WTC11 (cell line): ENCODE measurements around the gene ARHGAP8. TPM values are rescaled to one million over a fixed set of nuclear protein-coding genes. Genes with fewer than 3 reads are reported as not detected.

Experiments
- ATAC-seq: fragments of 200-7000 bp; cut with Tn5 transposase; 2 replicates; pipeline ENCODE4 v1.10.0; 2021; ENCODE audit warnings: mild to moderate bottlenecking, moderate library complexity
- CTCF ChIA-PET: fragments of 300-600 bp; sonication (Branson Sonifier 250); formaldehyde crosslinking; loops from one replicate; lab custom pipeline; 2021; ENCODE audit warnings: antibody characterized with exemption; lab: Charles Lee
- POLR2A ChIA-PET: fragments of 350-600 bp; sonication (Branson Sonifier 250); formaldehyde crosslinking; loops from one replicate; lab custom pipeline; 2021; ENCODE audit warnings: antibody characterized with exemption; lab: Charles Lee
- DNase-seq: peaks from one replicate; pipeline ENCODE4 v3.0.0; 2021; ENCODE audit warnings: low spot score
- H3K27ac Mint-ChIP-seq: 2 replicates; pipeline ENCODE4 v1.8.0; 2021; ENCODE audit warnings: mixed read lengths
- H3K27me3 Mint-ChIP-seq: 2 replicates; pipeline ENCODE4 v1.8.0; 2021; ENCODE audit warnings: low read depth, mild to moderate bottlenecking, moderate library complexity, mixed read lengths
- H3K36me3 Mint-ChIP-seq: 2 replicates; pipeline ENCODE4 v1.8.0; 2021; ENCODE audit warnings: mixed read lengths
- H3K4me1 Mint-ChIP-seq: 2 replicates; pipeline ENCODE4 v1.8.0; 2022; ENCODE audit warnings: mixed read lengths
- H3K4me3 Mint-ChIP-seq: 2 replicates; pipeline ENCODE4 v1.8.0; 2021; ENCODE audit warnings: mild to moderate bottlenecking, moderate library complexity, mixed read lengths
- H3K9me3 Mint-ChIP-seq: 2 replicates; pipeline ENCODE4 v1.8.0; 2021; ENCODE audit warnings: mixed read lengths
- ATF1 ChIP-seq: sonication (generic); formaldehyde crosslinking; IDR thresholded peaks from 2 replicates; pipeline ENCODE4 v1.8.1; 2023; ENCODE audit warnings: mild to moderate bottlenecking, moderate library complexity, missing genetic modification reagents
- CDX4 ChIP-seq: fragments of 250-450 bp; sonication (Bioruptor Pico); IDR thresholded peaks from 2 replicates; pipeline ENCODE4 v1.9.0; 2021; ENCODE audit warnings: moderate library complexity, mild to moderate bottlenecking, inconsistent platforms, borderline replicate concordance
- CREM ChIP-seq: sonication (generic); formaldehyde crosslinking; IDR thresholded peaks from 2 replicates; pipeline ENCODE4 v1.8.1; 2022; ENCODE audit warnings: mild to moderate bottlenecking, missing genetic modification reagents, moderate library complexity
- ERG ChIP-seq: fragments of 250-450 bp; sonication (Bioruptor Pico); IDR thresholded peaks from 2 replicates; pipeline ENCODE4 v1.8.0; 2021; ENCODE audit warnings: mild to moderate bottlenecking
- JUN ChIP-seq: sonication (generic); formaldehyde crosslinking; IDR thresholded peaks from 2 replicates; pipeline ENCODE4 v1.8.0; 2023; ENCODE audit warnings: mild to moderate bottlenecking, missing genetic modification reagents
- KAT7 ChIP-seq: sonication (generic); formaldehyde crosslinking; IDR thresholded peaks from 2 replicates; pipeline ENCODE4 v1.8.1; 2023; ENCODE audit warnings: missing genetic modification reagents, mild to moderate bottlenecking, borderline replicate concordance
- PREB ChIP-seq: sonication (generic); formaldehyde crosslinking; IDR thresholded peaks from 2 replicates; pipeline ENCODE4 v1.8.1; 2022; ENCODE audit warnings: mild to moderate bottlenecking, missing genetic modification reagents, moderate library complexity, borderline replicate concordance
- RELA ChIP-seq: sonication (generic); formaldehyde crosslinking; IDR thresholded peaks from 2 replicates; pipeline ENCODE4 v1.8.1; 2022; ENCODE audit warnings: missing genetic modification reagents, mild to moderate bottlenecking, borderline replicate concordance
- SOX15 ChIP-seq: fragments of 250-450 bp; sonication (Bioruptor Pico); IDR thresholded peaks from 2 replicates; pipeline ENCODE4 v1.9.0; 2021; ENCODE audit warnings: mild to moderate bottlenecking
- TEAD4 ChIP-seq: sonication (generic); formaldehyde crosslinking; IDR thresholded peaks from 2 replicates; pipeline ENCODE4 v1.8.0; 2022; ENCODE audit warnings: mild to moderate bottlenecking, missing genetic modification reagents
- TP53 ChIP-seq: sonication (generic); formaldehyde crosslinking; IDR thresholded peaks from 2 replicates; pipeline ENCODE4 v1.8.1; 2023; ENCODE audit warnings: mild to moderate bottlenecking, missing genetic modification reagents
- ZNF232 ChIP-seq: sonication (generic); formaldehyde crosslinking; IDR thresholded peaks from 2 replicates; pipeline ENCODE4 v1.8.0; 2022; ENCODE audit warnings: mild to moderate bottlenecking, missing genetic modification reagents
- ZNF281 ChIP-seq: sonication (generic); formaldehyde crosslinking; IDR thresholded peaks from 2 replicates; pipeline ENCODE4 v1.8.0; 2023; ENCODE audit warnings: mild to moderate bottlenecking, missing genetic modification reagents
- ZNF512 ChIP-seq: sonication (generic); formaldehyde crosslinking; IDR thresholded peaks from 2 replicates; pipeline ENCODE4 v1.8.1; 2022; ENCODE audit warnings: missing genetic modification reagents, borderline replicate concordance
- total RNA-seq: library from RNA; stranded (reverse); gene quantifications from 3 replicates; pipeline ENCODE4 v1.2.3, GENCODE V29; 2021

The ARHGAP8 gene
- total RNA-seq, 1 experiment from 2014 or later = 61.4 TPM

- no peak for DNase-seq
- no peak overlapping the region for H3K4me3 Mint-ChIP-seq
- H3K36me3 Mint-ChIP-seq = peaks cover 88% of the 10 kb centered on the region
- peaks cover 33% of the 10 kb centered on the region for H3K9me3 Mint-ChIP-seq
- no peaks in the 10 kb centered on the region for H3K4me1 Mint-ChIP-seq
- CTCF ChIA-PET = no interaction called here
- POLR2A ChIA-PET = interaction anchor here (0.5 kb wide), 1 partner anchor 91 kb away, joined by 9 read pairs; no protein-coding TSS in a partner anchor
- TF ChIP-seq RELA (CRISPR knock-in tag) = no peak
- TF ChIP-seq SOX15 (CRISPR knock-in tag) = no peak
- TF ChIP-seq JUN = no peak
- H3K27me3 Mint-ChIP-seq = no peaks in the 10 kb centered on the region; the same call in 1 of the 2 replicates
- ATAC-seq = no peak
- H3K27ac Mint-ChIP-seq = no peak overlapping the region
Observed at GRCh38 chr22:44907765-44908737, 155.7 kb downstream of the ARHGAP8 start.

- ChIA-PET CTCF (interaction anchor here (0.6 to 1.2 kb wide), 2 partner anchors 89 to 161 kb away, joined by 3 to 4 read pairs; no protein-coding TSS in a partner anchor), POLR2A (no interaction called here)
- Mint-ChIP-seq H3K27me3 (no peaks in the 10 kb centered on the region; the same call in 1 of the 2 replicates), H3K4me3 (no peak overlapping the region), H3K36me3 (peaks cover 88% of the 10 kb centered on the region)
- no peak for ATAC-seq
- no peak for TF ChIP-seq ZNF232 (CRISPR knock-in tag)
- TF ChIP-seq TEAD4 (CRISPR knock-in tag) = no peak
- TF ChIP-seq CREM (CRISPR knock-in tag) = no peak
- no peak for TF ChIP-seq ERG (CRISPR knock-in tag)
- no peak for TF ChIP-seq SOX15 (CRISPR knock-in tag)
- TF ChIP-seq TP53 (CRISPR knock-in tag) = no peak
- TF ChIP-seq KAT7 = no peak
- TF ChIP-seq CDX4 (CRISPR knock-in tag) = no peak
- TF ChIP-seq ATF1 (CRISPR knock-in tag) = no peak
- TF ChIP-seq ZNF281 (CRISPR knock-in tag) = no peak
- no peak for TF ChIP-seq PREB (CRISPR knock-in tag)
- no peak for TF ChIP-seq ZNF512 (CRISPR knock-in tag)
- TF ChIP-seq, all 79 proteins: peak for 0
- Mint-ChIP-seq H3K9me3 (peaks cover 32% of the 10 kb centered on the region), H3K27ac (no peak overlapping the region), H3K4me1 (no peaks in the 10 kb centered on the region)
- no peak for DNase-seq
Observed at GRCh38 chr22:44909241-44909640, 156.9 kb downstream of the ARHGAP8 start.

Other genes starting within 250 kb of the ARHGAP8 start
- gene PRR5, start 50.4 kb upstream of the ARHGAP8 start, total RNA-seq = 12.3 to 15.6 TPM (median 13.6 TPM) in 3 replicates